OCI-LY1 (cell line): ENCODE results near the gene PLXNA2.

Experiments used
- H2AFZ ChIP-seq: fragments of 200-600 bp; sonication (generic), shearing (Covaris generic); 2 replicates; pipeline ENCODE4 v1.6.0; 2014; ENCODE audit warnings: antibody characterized with exemption, mild to moderate bottlenecking, low read length
- H3F3A ChIP-seq: fragments of 200-600 bp; sonication (generic), shearing (Covaris generic); 2 replicates; pipeline ENCODE4 v1.6.0; 2014; ENCODE audit warnings: mild to moderate bottlenecking, antibody characterized with exemption, low read length, moderate library complexity; ENCODE audit not compliant: insufficient read depth
- H3K27ac ChIP-seq: fragments of 200-600 bp; sonication (generic); 2 replicates; pipeline ENCODE4 v1.5.1; 2014; ENCODE audit warnings: low read length, mixed run types, mild to moderate bottlenecking, low read depth; ENCODE audit not compliant: poor library complexity, severe bottlenecking
- H3K27me3 ChIP-seq: fragments of 200-600 bp; sonication (generic); 2 replicates; pipeline ENCODE4 v1.6.0; 2014; ENCODE audit warnings: antibody characterized with exemption, mild to moderate bottlenecking, low read length, moderate library complexity; ENCODE audit not compliant: insufficient read depth
- H3K36me3 ChIP-seq: fragments of 200-600 bp; sonication (generic); 2 replicates; pipeline ENCODE4 v1.6.1; 2014; ENCODE audit warnings: mild to moderate bottlenecking, antibody characterized with exemption, low read length, moderate library complexity, mixed read lengths; ENCODE audit not compliant: insufficient read depth
- H3K4me1 ChIP-seq: fragments of 200-600 bp; sonication (generic); 2 replicates; pipeline ENCODE4 v1.5.1; 2014; ENCODE audit warnings: mild to moderate bottlenecking, low read length, moderate library complexity; ENCODE audit not compliant: insufficient read depth, severe bottlenecking
- H3K4me2 ChIP-seq: fragments of 200-600 bp; sonication (generic), shearing (Covaris generic); 2 replicates; pipeline ENCODE4 v1.6.1; 2014; ENCODE audit warnings: low read length
- H3K4me3 ChIP-seq: fragments of 200-600 bp; sonication (generic); 2 replicates; pipeline ENCODE4 v1.5.1; 2014; ENCODE audit warnings: low read length, low read depth, mild to moderate bottlenecking, mixed read lengths; ENCODE audit not compliant: poor library complexity, severe bottlenecking
- H3K79me2 ChIP-seq: fragments of 200-600 bp; shearing (Covaris generic); 2 replicates; pipeline ENCODE4 v1.6.1; 2016; ENCODE audit warnings: mixed run types, low read length, mixed read lengths; ENCODE audit not compliant: insufficient read depth
- H3K9ac ChIP-seq: fragments of 200-600 bp; sonication (generic), shearing (Covaris generic); 2 replicates; pipeline ENCODE4 v1.6.1; 2014; ENCODE audit warnings: mild to moderate bottlenecking, low read length, mixed read lengths
- H3K9me2 ChIP-seq: fragments of 200-600 bp; sonication (generic), shearing (Covaris generic); 2 replicates; pipeline ENCODE4 v1.6.1; 2014; ENCODE audit warnings: low read depth, mild to moderate bottlenecking, low read length, mixed read lengths
- H3K9me3 ChIP-seq: fragments of 200-600 bp; shearing (Covaris generic); 2 replicates; pipeline ENCODE4 v1.6.1; 2014; ENCODE audit warnings: low read length, mixed read lengths
- H4K20me1 ChIP-seq: fragments of 200-600 bp; sonication (generic), shearing (Covaris generic); 2 replicates; pipeline ENCODE4 v1.6.0; 2016; ENCODE audit warnings: mild to moderate bottlenecking, low read length; ENCODE audit not compliant: insufficient read depth
- EZH2 ChIP-seq: fragments of 200-600 bp; sonication (generic), shearing (Covaris generic); IDR thresholded peaks from 2 replicates; pipeline ENCODE4 v1.8.0; 2017; ENCODE audit warnings: borderline replicate concordance, mixed run types, mild to moderate bottlenecking, antibody characterized with exemption, low read length, moderate library complexity, mixed read lengths
- TF ChIP-seq, protein P1 (sequence below): fragments of 200-600 bp; sonication (generic), shearing (Covaris generic); IDR thresholded peaks from 2 replicates; pipeline ENCODE4 v1.5.1; 2017; ENCODE audit warnings: mild to moderate bottlenecking, antibody characterized with exemption, low read length, moderate library complexity, mixed read lengths

The PLXNA2 gene

DNA sequence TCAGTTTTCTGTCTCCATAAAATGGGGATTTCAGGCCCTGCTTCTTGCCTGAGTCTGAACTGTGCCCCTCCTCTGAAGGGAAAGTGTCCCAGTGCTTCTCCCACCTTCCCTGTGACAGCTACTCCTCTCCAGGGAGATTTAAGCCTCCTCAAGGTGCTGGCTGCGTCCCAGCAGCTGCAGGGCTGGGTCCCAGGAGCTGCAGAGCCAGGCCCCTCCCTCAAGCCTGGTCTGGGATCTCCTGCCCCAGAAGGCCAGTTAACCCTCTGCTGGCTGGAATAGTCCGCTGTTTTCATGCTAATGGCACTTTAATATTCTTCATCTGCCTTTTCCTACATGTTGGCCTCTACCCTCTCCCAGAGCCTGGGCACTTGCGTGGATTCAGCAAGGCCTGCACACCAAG, 99.0 kb downstream of the PLXNA2 start:
- Histone ChIP-seq H3K27ac (no peak overlapping the region), H3K9ac (no peak overlapping the region), H3K4me2 (no peak overlapping the region), H4K20me1 (no peaks in the 10 kb centered on the region), H3F3A (no peaks in the 10 kb centered on the region), H3K4me1 (no peaks in the 10 kb centered on the region), H3K79me2 (no peaks in the 10 kb centered on the region), H3K27me3 (no peaks in the 10 kb centered on the region), H3K9me2 (no peaks in the 10 kb centered on the region), H3K4me3 (no peak overlapping the region), H3K9me3 (no peaks in the 10 kb centered on the region), H3K36me3 (no peaks in the 10 kb centered on the region), H2AFZ (no peak overlapping the region)
- no peak for TF ChIP-seq EZH2
- TF ChIP-seq, protein P1, sequence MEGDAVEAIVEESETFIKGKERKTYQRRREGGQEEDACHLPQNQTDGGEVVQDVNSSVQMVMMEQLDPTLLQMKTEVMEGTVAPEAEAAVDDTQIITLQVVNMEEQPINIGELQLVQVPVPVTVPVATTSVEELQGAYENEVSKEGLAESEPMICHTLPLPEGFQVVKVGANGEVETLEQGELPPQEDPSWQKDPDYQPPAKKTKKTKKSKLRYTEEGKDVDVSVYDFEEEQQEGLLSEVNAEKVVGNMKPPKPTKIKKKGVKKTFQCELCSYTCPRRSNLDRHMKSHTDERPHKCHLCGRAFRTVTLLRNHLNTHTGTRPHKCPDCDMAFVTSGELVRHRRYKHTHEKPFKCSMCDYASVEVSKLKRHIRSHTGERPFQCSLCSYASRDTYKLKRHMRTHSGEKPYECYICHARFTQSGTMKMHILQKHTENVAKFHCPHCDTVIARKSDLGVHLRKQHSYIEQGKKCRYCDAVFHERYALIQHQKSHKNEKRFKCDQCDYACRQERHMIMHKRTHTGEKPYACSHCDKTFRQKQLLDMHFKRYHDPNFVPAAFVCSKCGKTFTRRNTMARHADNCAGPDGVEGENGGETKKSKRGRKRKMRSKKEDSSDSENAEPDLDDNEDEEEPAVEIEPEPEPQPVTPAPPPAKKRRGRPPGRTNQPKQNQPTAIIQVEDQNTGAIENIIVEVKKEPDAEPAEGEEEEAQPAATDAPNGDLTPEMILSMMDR, result no peak

DNA sequence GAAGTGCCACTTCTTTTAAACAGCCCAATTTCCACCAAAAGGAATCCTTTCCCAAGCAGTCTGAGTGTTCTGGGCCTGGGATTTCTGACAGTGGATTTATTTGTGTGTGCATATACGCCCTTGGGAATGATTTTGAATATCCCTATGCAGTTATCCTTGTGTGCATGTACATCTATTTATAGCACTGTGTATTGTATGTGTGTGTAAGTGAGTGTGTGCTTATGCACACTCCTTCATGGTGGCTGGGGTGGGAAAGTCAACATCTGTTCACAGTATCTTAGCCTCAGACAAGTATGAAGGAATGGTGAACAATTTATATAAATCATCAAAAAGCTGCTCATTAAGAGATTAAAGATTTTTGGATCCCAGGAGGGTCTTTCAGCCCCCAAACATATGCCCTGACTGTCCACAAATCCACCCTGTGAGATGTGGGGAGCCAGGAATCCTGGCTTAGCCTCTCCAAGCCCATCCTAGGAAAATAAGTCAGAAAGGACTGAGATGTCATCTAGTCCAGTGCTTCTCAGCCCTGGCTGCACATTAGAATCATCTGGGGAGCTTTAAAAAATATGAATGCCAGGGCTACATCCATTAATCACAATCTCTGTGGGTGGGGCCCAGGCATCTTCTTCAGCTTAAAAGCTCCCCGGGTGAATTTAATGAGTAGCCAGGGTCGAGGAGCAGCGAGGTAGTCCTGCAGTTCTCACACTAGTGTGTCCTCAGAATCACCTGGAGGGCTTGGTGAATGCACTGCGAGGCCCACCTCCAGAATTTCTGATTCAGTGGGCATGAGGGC, 101.4 kb downstream of the PLXNA2 start:
- Histone ChIP-seq H3K9me3 (no peaks in the 10 kb centered on the region), H3K27me3 (no peaks in the 10 kb centered on the region), H3K27ac (no peak overlapping the region), H3K4me2 (no peak overlapping the region), H3K36me3 (no peaks in the 10 kb centered on the region), H4K20me1 (no peaks in the 10 kb centered on the region), H3K4me3 (no peak overlapping the region), H3K79me2 (no peaks in the 10 kb centered on the region), H3F3A (no peaks in the 10 kb centered on the region), H3K9ac (no peak overlapping the region), H3K9me2 (no peaks in the 10 kb centered on the region), H2AFZ (no peak overlapping the region), H3K4me1 (no peaks in the 10 kb centered on the region)
- TF ChIP-seq, protein P1, result no peak
- TF ChIP-seq EZH2, result no peak

DNA sequence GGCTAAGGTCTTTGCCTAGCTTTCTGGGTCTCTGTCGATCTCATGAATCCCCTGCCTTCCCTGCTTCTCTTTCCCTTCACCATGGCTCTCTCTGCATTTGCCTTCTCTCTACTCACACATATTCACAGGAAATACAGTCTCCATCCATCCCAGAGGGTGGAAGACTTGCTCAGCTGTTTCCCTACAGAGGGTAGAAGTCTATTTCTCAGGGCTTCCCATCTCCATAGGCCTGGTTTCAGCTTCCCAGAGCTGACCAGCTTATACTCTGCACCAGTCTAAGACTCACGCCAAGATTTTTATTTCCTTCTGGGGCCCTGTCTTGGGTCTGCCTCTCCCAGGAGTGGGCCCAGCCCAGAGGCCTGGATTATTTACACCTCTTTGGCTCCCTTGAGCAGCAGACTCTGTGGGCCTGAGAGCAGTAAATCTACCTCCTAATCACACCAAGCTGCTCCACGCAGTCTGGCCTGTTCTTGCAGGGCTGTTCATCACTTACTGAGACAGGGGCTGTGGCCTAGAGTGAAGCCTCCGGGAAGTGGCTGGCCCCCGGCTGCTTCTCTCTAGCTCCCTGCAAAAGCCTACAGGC, 102.5 kb downstream of the PLXNA2 start:
- no peak overlapping the region for H3K4me2 ChIP-seq
- no peak overlapping the region for H3K27ac ChIP-seq
- no peak overlapping the region for H3K4me3 ChIP-seq
- H4K20me1 ChIP-seq, result no peaks in the 10 kb centered on the region
- H3K9me3 ChIP-seq, result no peaks in the 10 kb centered on the region
- H3F3A ChIP-seq, result no peaks in the 10 kb centered on the region
- H2AFZ ChIP-seq, result no peak overlapping the region
- H3K36me3 ChIP-seq, result no peaks in the 10 kb centered on the region
- no peak overlapping the region for H3K9ac ChIP-seq
- no peaks in the 10 kb centered on the region for H3K9me2 ChIP-seq
- H3K27me3 ChIP-seq, result no peaks in the 10 kb centered on the region
- TF ChIP-seq, protein P1, result no peak
- TF ChIP-seq EZH2, result no peak
- H3K79me2 ChIP-seq, result no peaks in the 10 kb centered on the region
- H3K4me1 ChIP-seq, result no peaks in the 10 kb centered on the region
